NCI-H226 (cell line): ENCODE data around the gene SLC10A7.

Source experiments
- DNase-seq: peaks from one replicate; pipeline ENCODE4 v3.0.0-alpha.2; 2015

SLC10A7 gene

GRCh38 chr4:146294776-146295175 lies 227.0 kb downstream of the SLC10A7 start:
- no peak for DNase-seq

GRCh38 chr4:146292508-146292907 lies 229.2 kb downstream of the SLC10A7 start:
- DNase-seq = no peak

GRCh38 chr4:146291313-146291712 lies 230.4 kb downstream of the SLC10A7 start:
- no peak for DNase-seq

GRCh38 chr4:146288193-146288592 lies 233.5 kb downstream of the SLC10A7 start:
- DNase-seq = no peak

- DNase-seq = no peak
These were observed 236.7 kb downstream of the SLC10A7 start for GRCh38 chr4:146285037-146285436.

- DNase-seq = no peak
These were observed 237.7 kb downstream of the SLC10A7 start for GRCh38 chr4:146283758-146284651.

GRCh38 chr4:146282657-146283056 lies 239.1 kb downstream of the SLC10A7 start:
- DNase-seq = no peak

GRCh38 chr4:146278986-146279385 lies 242.8 kb downstream of the SLC10A7 start:
- no peak for DNase-seq

GRCh38 chr4:146275370-146275769 lies 246.4 kb downstream of the SLC10A7 start:
- peak; percentile 61 for DNase-seq

- no peak for DNase-seq
These were observed 247.0 kb downstream of the SLC10A7 start for GRCh38 chr4:146274774-146275173.

GRCh38 chr4:146273204-146273901 lies 248.4 kb downstream of the SLC10A7 start:
- no peak for DNase-seq

GRCh38 chr4:146271466-146271865 lies 250.3 kb downstream of the SLC10A7 start:
- DNase-seq = no peak

- no peak for DNase-seq
These were observed 252.5 kb downstream of the SLC10A7 start for GRCh38 chr4:146269228-146269653.

- DNase-seq = no peak
These were observed 253.9 kb downstream of the SLC10A7 start for GRCh38 chr4:146267826-146268225.

- DNase-seq = no peak
These were observed 255.7 kb downstream of the SLC10A7 start for GRCh38 chr4:146265950-146266490.

- DNase-seq = no peak
These were observed 257.9 kb downstream of the SLC10A7 start for GRCh38 chr4:146263793-146264192.

GRCh38 chr4:146261041-146261440 lies 260.7 kb downstream of the SLC10A7 start:
- DNase-seq = peak; percentile 21

- no peak for DNase-seq
These were observed 261.2 kb downstream of the SLC10A7 start for GRCh38 chr4:146260521-146260920.

- no peak for DNase-seq
These were observed 264.2 kb downstream of the SLC10A7 start for GRCh38 chr4:146257511-146257910.

- DNase-seq = no peak
These were observed 265.4 kb downstream of the SLC10A7 start for GRCh38 chr4:146256328-146256727.

- peak; percentile 90 for DNase-seq
These were observed 265.9 kb downstream of the SLC10A7 start for GRCh38 chr4:146255874-146256273.

- DNase-seq = peak; percentile 78
These were observed 266.3 kb downstream of the SLC10A7 start for GRCh38 chr4:146255463-146255862.

GRCh38 chr4:146252969-146253611 lies 268.6 kb downstream of the SLC10A7 start:
- no peak for DNase-seq
